Measurements from ENCODE around the gene INSM1. TPM values are rescaled to one million over a fixed set of nuclear protein-coding genes. Genes with fewer than 3 reads are reported as not detected.

The INSM1 gene
- total RNA-seq, 1 experiment from 2014 or later, result not detected

GRCh38 chr20:20415321-20415720, 47.4 kb downstream of the INSM1 start:
- CTCF ChIA-PET, result no interaction called here

GRCh38 chr20:20417876-20418676, 50.2 kb downstream of the INSM1 start:
- ChIA-PET POLR2A (ENCODE audit: unreplicated experiment) (no interaction called here), CTCF (no interaction called here)
- H3K4me3 ChIP-seq, result no peak overlapping the region
- no peaks in the 10 kb centered on the region for H3K27me3 ChIP-seq (ENCODE audit: insufficient read depth, low read depth)
- no peaks in the 10 kb centered on the region for H4K20me1 ChIP-seq (ENCODE audit: insufficient read depth)
- no TSS peak for BruUV-seq (replicated peaks)
- no peak for DNase-seq
- H3K27ac ChIP-seq, result no peak overlapping the region
- no peaks in the 10 kb centered on the region for H3K79me2 ChIP-seq (ENCODE audit: low read depth)
- H3K9me2 ChIP-seq (ENCODE audit: insufficient read depth), result no peaks in the 10 kb centered on the region
- no peaks in the 10 kb centered on the region for H3F3A ChIP-seq (ENCODE audit: insufficient read depth, low read depth)
- no peak overlapping the region for H3K4me2 ChIP-seq
- intact Hi-C loops (cut with micrococcal nuclease; ENCODE audit: unreplicated experiment), result no loop called here
- H3K36me3 ChIP-seq (ENCODE audit: low read depth), result no peaks in the 10 kb centered on the region
- H3K9me3 ChIP-seq (ENCODE audit: insufficient read depth, low read depth), result no peaks in the 10 kb centered on the region
- no peak for TF ChIP-seq EZH2 (IDR thresholded peaks at IDR 0.05; ENCODE audit: low read depth)
- no peak for TF ChIP-seq CTCF (conservative IDR thresholded peaks at IDR 0.05)
- H2AFZ ChIP-seq, result no peak overlapping the region
- no peaks in the 10 kb centered on the region for H3K4me1 ChIP-seq (replicated peaks; ENCODE audit: insufficient read depth)

More at GRCh38 chr20:20415321-20415720, 47.4 kb downstream of the INSM1 start:
- H3K4me3 ChIP-seq, result no peak overlapping the region
- H3F3A ChIP-seq (ENCODE audit: insufficient read depth, low read depth), result no peaks in the 10 kb centered on the region
- TF ChIP-seq EZH2 (IDR thresholded peaks at IDR 0.05; ENCODE audit: low read depth), result no peak
- no peak for TF ChIP-seq CTCF (conservative IDR thresholded peaks at IDR 0.05)
- POLR2A ChIA-PET (ENCODE audit: unreplicated experiment), result no interaction called here
- H3K27ac ChIP-seq, result no peak overlapping the region
- H3K4me1 ChIP-seq (replicated peaks; ENCODE audit: insufficient read depth), result no peaks in the 10 kb centered on the region
- H3K27me3 ChIP-seq (ENCODE audit: insufficient read depth, low read depth), result no peaks in the 10 kb centered on the region
- no peaks in the 10 kb centered on the region for H4K20me1 ChIP-seq (ENCODE audit: insufficient read depth)
- no peaks in the 10 kb centered on the region for H3K79me2 ChIP-seq (ENCODE audit: low read depth)
- DNase-seq, result no peak
- no peaks in the 10 kb centered on the region for H3K9me3 ChIP-seq (ENCODE audit: insufficient read depth, low read depth)
- intact Hi-C loops (cut with micrococcal nuclease; ENCODE audit: unreplicated experiment), result no loop called here
- no peaks in the 10 kb centered on the region for H3K36me3 ChIP-seq (ENCODE audit: low read depth)
- no peak overlapping the region for H3K4me2 ChIP-seq
- H3K9me2 ChIP-seq (ENCODE audit: insufficient read depth), result no peaks in the 10 kb centered on the region
- BruUV-seq (replicated peaks), result no TSS peak
- H2AFZ ChIP-seq, result no peak overlapping the region
